HG03039 (cell line): ENCODE results near the gene POLR3E.
A peak's percentile ranks its signal among the peaks of the same experiment; 100 is the strongest.
"Not testable (repeated sequence)": the region's sequence is repeated elsewhere in the genome, so short reads cannot be mapped to it uniquely, and the experiment has no call there.

Source experiments
- ATAC-seq: cut with Tn5 transposase; IDR thresholded peaks from one replicate; pipeline ENCODE4 v1.9.1; 2021; ENCODE audit warnings: mild to moderate bottlenecking, moderate library complexity; ENCODE audit not compliant: unreplicated experiment

Gene POLR3E

DNA sequence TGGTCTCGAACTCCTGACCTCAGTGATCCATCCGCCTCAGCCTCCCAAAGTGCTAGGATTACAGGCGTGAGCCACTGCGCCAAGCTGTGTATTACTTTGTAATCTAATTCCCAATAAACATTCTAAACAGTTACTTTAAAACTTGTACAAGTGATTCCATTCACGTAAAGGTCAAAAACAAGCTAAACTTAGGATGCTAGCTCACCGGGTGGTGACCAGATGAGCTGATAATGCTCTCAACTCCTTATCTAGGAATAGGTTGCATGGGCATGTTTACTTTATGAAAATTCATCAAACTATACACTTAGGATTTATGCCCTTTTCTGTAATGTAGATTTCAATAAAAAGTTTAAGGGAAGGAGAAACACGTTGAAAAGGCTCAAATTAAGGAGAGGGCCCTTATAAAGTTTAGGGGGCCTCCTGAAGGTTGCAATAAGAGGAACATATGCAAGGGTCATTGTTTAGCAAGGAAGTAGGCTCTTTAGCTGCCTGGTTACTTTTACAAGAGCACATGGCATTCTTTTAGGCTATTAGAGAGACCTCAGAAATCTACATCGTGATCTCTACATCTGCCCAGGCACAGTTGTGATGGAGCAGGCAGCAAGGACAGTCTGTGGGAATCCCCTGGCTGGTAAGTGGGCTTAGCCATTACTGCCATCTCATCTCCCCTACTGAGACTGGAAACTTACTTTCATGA, 63.9 kb downstream of the POLR3E start:
- ATAC-seq: no peak

DNA sequence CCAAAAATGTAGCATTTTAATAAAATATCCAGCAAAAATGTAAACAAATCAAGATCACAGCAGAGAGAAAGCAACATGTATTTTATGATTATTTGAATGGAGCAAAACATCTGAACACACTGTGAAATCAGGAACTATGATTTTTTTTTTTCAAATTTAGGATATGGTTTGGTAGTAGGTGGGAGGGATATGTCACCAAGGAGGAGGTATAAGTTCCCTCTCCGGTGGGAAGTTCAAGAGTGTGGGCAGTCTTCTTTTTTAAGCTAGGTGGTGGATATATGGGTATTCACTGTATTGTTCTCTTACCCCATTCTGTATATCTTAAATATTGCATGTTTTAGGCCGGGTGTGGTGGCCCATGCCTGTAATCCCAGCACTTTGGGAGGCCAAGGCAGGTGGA, 67.0 kb downstream of the POLR3E start:
- no peak for ATAC-seq

DNA sequence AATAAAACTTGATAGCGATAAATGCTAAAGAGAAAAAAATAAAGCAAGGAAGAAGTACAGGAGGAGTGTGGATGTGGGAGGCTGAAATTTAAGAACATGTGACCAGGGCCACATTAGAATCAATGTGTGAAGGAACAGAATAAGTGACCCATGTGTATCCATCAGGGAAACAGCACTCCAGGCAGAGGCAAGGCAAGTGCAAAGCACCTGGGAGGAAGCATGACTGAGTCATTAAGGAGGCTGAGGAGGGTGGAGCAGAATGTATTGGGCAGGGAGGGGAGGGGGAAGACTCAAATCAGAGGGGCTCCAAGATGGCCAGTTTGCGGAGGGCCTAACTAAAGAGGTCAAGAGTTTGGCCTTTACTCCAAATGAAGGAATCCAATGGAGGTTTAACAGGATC, 69.2 kb downstream of the POLR3E start:
- ATAC-seq: no peak

DNA sequence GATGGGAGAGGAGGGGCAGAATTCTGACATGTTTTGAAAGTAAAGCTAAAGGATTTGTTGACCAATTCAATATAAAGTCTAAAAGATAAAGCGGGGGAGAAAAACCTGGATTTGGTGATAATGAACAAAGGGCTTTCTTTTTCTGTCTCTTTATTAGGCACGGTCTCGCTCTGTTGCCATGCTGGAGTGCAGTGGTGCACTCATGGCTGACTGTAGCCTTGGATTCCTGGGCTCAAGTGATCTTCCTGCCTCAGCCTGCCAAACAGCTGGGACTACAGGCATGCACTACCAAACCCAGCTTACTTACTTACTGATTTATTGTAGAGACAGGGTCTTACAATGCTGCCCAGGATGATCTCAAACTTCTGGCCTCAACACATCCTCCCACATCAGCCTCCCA, 69.7 kb downstream of the POLR3E start:
- ATAC-seq: no peak

DNA sequence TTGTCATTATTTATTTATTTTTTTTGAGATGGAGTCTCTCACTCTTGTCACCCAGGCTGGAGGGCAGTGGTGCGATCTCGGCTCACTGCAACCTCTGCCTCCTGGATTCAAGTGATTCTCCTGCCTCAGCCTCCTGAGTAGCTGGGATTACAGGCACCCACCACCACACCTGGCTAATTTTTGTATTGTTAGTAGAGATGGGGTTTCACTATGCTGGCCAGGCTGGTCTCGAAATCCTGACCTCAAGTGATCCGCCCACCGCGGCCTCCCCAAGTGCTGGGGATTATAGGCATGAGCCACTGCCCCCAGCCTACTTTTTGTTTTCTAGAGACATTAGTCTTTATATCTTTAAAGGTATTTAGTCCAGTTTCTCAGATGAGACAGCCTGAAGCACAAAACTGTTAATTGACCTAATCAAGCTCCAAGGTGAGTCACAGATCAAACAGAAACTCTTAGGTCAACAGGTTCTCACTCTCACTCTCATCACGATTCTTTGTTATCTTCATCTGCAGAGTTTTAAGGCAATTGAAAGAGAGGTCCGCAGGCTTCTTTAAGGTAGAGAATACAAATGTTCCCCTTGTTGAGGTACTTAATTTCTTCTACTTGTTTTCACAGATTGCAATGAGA, 71.1 kb downstream of the POLR3E start:
- not testable (repeated sequence) for ATAC-seq

DNA sequence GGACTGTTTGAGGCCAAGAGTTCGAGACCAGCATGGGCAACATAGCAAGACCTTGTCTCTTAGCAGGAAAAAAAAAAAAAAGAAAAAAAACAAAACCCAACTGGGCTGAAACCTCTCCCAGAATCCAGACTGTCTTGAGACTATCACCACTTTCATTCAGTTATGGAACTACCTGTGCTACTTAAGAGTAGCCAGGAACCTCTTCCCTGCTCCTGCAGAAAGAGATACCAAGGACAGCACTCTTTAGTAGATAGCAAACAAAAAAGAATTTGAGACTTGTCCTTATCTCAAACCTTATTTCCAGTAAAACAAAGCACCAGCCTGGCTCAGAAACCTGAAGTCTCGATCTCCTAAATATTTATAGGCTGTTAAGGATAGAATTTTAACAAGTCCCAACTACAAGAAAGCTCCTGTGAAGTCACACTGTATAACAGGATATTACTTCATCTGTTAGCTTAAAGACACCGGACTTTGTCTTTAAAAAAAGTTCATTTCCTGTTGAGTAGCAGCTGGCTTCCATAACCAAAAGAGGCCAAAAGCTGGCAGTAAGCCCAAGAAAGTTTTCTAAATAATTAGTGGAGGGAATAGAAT, 72.1 kb downstream of the POLR3E start:
- no peak for ATAC-seq

DNA sequence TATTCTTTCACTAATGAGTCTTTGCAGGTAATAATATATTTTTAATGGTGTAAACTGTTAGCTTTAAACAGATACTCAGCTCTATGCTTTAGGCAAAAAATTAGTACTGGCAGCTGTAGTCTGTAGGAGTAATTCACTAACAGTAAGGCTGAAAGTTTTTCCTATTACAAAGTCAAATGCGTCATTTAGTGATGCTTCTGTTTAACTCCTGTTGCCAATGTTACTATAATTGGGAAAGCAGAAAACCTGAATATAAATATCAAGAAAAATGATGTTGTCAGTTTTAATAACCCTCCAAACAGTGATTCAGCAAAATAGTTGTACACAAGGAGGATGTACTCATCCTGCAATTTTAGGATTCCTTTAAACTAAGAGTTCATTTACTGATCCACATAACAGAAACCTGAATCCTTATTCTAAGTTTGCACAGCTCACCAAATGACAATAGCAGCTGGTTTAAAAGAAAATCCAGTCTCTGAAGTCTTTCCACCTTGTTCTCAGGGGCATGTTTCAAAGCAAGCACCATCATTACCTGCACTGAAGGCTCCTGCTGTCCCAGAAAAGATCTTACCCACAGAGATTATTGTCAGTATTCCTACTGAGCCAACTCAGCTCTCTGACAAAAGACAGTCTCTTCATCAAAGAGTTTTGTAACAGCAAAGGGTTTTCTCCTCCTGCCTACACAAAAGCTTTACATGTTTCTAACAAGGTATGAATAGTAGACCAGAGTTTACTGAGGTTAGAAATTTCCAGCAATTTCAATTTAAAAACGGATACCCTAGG, 73.0 kb downstream of the POLR3E start:
- ATAC-seq: no peak

DNA sequence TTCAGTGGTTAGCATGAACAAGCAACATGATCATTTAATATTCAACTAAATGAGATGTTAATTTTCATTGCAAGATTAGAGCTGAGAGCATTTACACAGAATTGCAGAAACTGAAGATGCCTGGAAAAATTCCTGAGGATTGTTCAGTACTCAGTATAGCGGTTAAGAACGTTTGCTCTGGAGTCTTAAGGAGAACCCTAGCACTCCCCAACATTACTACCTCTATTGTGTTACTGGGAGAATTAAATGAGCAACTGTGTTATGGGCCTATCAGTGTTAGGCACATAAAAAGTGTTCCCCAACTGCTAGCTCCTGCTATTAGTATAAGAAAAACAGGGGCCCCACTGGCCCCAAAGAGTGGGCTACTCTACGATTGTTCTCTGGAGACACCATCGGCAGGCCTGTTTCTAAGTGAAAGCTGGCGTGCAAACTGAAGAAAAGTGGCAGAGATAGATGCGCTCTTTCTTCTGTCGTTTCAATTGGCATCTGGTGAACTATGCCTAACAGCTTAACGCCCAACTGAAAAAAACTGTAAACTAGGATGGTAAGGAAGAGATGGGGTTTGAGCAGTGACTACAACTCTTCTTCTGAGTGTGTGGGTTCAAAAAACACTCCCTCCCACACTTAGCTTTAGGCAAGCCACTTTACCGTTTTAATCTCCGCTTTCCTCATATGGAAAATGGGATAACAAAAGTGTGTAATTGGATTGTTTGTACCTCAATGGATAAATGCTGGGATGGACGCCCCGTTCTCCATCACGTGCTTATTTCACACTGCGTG, 75.9 kb downstream of the POLR3E start:
- ATAC-seq: no peak

DNA sequence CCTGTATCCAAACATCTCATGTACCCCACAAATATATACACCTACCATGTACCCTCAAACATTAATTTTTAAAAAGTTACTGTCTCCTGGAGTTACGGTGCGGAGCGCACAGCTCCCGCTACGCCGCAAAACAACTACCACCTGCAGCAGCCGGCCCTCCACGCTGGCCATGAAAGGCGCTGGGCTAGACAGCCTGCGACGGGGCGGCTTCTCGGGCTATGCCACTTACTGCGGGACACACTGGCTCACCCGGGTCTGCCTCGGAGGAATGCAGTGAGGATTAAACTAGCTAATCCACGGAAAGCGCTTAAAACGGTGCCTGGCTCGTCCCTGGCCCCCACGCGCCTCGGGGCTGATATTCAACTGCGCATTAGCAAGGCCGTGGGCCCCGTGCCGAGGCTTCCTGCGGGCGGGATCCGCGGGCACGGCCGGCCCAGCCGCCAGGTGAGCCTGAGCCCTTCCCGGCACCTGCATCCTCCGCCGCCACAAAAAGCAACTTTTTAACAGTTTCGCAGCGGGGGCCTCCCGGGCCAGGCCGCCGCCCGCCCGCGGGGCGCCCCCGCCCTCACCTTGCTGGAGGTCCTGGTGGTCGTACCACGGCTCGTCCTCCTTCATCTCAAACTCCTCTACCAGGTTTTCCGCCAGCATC, 76.6 kb downstream of the POLR3E start:
- peak; percentile 21 for ATAC-seq

DNA sequence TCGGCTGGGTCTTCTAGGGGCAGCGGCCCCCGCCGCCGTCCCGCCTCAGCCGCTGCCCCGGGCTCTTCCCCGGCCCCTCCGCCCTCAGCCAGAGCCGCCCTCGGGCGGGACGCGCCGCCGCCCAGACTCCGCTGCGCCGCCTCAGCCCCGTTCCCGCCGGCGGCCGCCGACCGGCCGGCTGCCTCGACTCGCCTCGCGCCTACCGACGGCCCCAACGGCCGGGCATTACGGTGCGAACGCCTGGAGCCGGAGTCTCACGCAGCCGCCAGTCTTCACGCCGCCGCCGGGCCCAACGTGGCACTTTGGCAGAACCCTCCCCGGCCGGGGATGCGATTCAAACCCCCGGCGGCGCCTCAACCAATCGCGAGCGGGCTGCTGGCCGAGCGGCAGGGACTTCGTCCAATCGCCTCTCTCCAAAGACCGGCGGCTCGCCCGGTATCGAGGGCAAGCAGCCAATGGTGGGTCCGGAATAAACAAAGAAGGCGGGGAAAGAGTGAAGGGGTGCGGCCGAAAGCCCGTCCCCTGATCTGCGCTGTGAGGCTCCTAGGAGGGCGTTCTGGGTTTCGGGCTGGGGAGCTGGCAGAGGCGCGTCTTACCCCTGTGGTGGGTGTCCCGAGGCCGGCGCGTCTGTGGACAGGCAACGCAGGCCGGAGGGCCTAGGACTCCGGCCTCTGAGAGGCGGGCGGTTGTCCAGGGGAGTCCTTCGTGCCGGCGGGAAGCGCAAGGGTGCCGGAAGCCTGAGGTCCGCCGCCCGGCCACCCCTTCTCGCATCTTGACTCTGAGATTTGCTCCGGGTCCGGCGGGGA, 77.3 kb downstream of the POLR3E start, which contains the start of gene CDR2:
CDR2 (minus strand) TSS at position 309 of the 806 bp plus-strand sequence. CDS start 310 bp downstream, outside the sequence.
- peak; percentile 83 for ATAC-seq

DNA sequence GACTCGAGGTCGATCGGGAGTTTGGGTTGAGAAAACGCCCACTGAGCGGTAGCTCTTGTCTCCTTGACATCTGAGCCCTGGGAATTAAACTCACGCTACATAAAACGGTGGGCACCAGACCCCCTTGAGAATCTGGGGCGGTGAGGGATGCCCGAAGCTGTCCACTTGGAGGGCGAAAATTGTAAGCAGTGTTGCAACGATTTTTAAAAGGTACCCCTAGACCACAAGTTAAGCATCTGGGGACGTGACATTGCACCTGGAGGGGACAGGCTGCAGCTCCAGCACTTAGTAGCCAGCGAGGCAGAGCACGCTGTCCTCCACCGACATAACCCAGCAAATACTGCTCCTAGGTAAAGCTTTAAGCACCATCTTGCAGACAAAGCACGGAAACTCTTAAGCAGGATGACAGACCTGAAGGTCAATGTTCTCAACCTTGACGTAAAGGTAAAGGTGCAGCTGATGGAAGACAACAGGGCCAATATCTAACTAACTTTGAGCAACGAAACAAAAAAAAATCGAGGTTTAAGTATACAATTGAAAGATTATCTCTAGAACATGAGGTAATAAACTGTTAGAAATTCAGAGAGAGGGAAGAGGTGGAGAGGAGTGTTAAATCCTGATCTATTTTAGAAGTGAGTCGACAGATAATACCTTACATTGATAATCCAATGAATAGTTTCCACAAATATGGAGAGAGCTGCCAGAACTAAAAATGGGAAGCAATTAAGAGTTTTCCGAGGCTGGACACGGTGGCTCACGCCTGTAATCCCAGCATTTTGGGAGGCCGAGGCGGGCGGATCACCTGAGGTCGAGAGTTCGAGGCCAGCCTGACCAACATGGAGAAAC, 78.1 kb downstream of the POLR3E start:
- no peak for ATAC-seq

DNA sequence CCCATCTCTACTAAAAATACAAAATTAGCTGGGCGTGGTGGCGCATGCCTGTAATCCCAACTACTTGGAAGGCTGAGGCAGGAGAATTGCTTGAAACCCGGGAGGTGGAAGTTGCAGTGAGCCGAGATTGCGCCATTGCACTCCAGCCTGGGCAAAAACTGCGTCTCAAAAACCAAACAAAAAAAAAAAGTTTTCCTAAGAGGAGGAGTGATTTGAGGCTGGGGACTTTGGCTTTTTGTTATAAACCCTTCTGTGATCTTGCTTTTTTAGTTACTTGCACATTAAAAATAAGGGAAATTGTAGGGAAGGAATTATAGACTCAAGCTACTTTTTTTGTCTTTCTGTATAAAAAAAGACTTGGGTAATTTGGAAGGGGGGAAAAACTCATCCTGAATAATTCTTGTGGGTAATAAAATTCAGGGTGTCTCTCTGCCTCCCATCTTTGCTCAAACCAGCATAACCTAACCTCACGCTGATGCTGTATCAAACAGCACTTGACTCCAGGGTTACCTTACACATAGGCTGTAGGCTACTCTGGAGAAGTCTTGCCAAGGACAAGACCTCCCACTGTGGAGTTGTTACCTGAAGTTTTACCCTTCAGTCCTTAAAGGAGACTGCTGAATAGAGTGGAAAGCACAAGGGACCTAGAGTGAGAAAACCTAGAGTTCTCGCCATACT, 78.9 kb downstream of the POLR3E start:
- no peak for ATAC-seq

DNA sequence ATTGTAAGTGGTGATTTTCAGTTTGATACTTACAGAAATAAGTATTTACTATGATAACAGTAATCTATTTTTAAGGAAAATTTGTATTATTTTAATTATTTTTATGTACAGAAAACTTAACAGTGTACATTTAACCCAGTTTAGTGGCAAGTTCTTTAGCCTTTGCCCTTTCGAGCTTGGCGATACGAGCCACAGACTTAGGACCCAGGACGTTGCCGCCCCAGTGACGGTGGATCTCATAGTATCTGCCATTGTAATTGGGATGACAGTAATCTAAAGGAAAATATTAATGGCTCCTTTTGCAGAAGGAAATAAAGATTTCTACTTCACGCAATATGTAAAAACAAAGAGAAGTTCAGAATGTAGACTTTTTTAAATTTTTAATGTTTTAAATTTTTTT, 82.4 kb downstream of the POLR3E start:
- ATAC-seq: no peak

DNA sequence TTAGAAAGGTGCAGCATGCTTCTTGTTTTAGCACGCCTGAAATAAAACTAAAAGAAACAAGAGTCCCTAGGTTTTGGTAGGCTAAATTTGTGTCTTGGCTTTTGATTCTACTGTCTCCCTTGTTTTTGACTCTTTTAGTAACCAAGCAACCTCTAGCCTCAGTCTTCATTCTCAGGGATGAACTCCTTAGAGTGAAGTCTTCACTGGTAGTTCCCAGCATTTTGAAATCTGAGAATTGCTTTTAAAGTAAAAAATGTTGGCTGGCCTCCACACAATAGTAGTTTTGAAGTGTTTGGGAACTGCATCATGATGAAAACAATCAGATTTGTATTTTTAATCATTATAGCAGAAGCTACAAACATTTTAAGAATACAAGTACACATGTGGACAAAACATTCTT, 83.3 kb downstream of the POLR3E start:
- ATAC-seq: no peak

DNA sequence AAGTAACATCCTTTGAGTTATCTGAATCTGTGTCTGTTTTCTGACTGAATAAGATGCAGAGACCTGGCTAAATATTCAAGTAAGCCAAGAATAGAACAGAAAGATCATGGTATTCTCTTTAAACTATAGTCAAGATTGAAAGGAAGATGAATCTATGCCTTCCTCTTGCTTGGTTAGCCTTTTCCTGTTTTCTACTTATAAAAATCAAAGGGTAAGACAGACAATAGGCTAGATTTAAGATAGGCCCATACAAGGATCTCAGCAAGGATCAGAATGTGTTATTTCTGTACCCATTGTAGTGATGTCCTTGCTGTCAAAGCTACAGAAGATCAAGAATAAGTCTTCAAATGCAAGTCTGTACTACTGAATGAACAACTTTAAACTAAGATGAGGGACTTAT, 84.2 kb downstream of the POLR3E start:
- no peak for ATAC-seq

DNA sequence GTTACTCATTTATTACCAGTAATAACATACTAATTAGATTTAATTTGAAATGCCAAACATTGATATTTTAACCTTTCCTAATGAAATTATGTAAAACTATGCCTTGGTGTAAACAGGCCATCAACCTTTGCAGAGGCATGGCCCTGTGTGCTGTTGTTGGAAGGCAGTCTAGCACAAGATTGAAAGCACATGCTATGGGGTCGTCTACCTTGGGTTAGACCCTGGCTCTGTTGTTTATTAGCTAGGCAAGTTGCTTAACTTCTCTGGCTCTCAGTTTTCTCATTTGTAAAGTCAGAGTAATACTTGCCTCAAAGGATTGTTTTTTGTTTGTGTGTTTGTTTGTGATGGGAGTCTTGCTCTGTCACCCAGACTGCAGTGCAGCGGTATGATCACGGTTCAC, 86.6 kb downstream of the POLR3E start:
- no peak for ATAC-seq
